ENCODE measurements around the gene WAPL. TPM values are rescaled to one million over a fixed set of nuclear protein-coding genes. Genes with fewer than 3 reads are reported as not detected.

WAPL gene
- total RNA-seq, 1 experiment from 2014 or later = 45.2 TPM

DNA sequence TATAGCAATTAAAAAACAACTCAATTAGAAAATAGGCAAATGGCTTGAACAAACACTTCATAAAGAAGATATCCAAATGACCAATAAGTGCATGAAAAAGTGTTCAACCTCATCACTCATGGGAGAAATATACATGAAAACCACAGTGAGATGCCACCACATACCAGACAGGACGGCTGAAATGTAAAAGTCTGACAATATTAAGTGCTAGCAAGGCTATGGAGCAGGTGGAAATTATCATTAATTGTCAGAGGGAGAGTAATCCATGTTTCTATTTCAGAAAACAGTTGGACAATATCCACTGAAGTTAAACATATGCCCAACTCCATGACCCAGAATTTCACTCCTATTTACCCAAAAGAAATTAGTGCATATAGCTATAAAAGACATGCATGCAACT, 112.4 kb downstream of the WAPL start:
- no peak for TF ChIP-seq CTCF (IDR thresholded peaks at IDR 0.05; ENCODE audit: unreplicated experiment)
- H3K9me3 Mint-ChIP-seq (ENCODE audit: unreplicated experiment) = no peaks in the 10 kb centered on the region
- no peak for DNase-seq (ENCODE audit: unreplicated experiment)
- no peak overlapping the region for H3K27ac Mint-ChIP-seq (ENCODE audit: low read depth, unreplicated experiment)
- H3K4me1 Mint-ChIP-seq (ENCODE audit: insufficient read depth, unreplicated experiment) = no peaks in the 10 kb centered on the region
- no peak overlapping the region for H3K4me3 Mint-ChIP-seq (ENCODE audit: unreplicated experiment)
- no peaks in the 10 kb centered on the region for H3K27me3 Mint-ChIP-seq (ENCODE audit: insufficient read depth, unreplicated experiment)
- no TSS peak for BruUV-seq (replicated peaks)
- POLR2A ChIA-PET = interaction anchor here (0.9 kb wide), 1 partner anchor 8 kb away, joined by 3 read pairs; no protein-coding TSS in a partner anchor
- CTCF ChIA-PET = interaction anchor here (1.7 kb wide), 1 partner anchor 9 kb away, joined by 4 read pairs; no protein-coding TSS in a partner anchor
- intact Hi-C loops (cut with micrococcal nuclease) = no loop called here
- H3K36me3 Mint-ChIP-seq (ENCODE audit: insufficient read depth, unreplicated experiment) = no peaks in the 10 kb centered on the region

- ChIA-PET POLR2A (no interaction called here), CTCF (no interaction called here)
- Mint-ChIP-seq H3K27ac (ENCODE audit: low read depth, unreplicated experiment) (no peak overlapping the region), H3K36me3 (ENCODE audit: insufficient read depth, unreplicated experiment) (no peaks in the 10 kb centered on the region), H3K4me1 (ENCODE audit: insufficient read depth, unreplicated experiment) (peaks cover 16% of the 10 kb centered on the region), H3K27me3 (ENCODE audit: insufficient read depth, unreplicated experiment) (peaks cover 15% of the 10 kb centered on the region), H3K4me3 (ENCODE audit: unreplicated experiment) (no peak overlapping the region), H3K9me3 (ENCODE audit: unreplicated experiment) (no peaks in the 10 kb centered on the region)
- BruUV-seq (replicated peaks) = no TSS peak
- no peak for DNase-seq (ENCODE audit: unreplicated experiment)
- no peak for TF ChIP-seq CTCF (IDR thresholded peaks at IDR 0.05; ENCODE audit: unreplicated experiment)
- intact Hi-C loops (cut with micrococcal nuclease) = loop anchor here (5.0 kb wide), 1 partner anchor 119 kb away; the partner anchor contains the start of gene WAPL
Observed at GRCh38 chr10:86403183-86403797, 118.3 kb downstream of the WAPL start.

DNA sequence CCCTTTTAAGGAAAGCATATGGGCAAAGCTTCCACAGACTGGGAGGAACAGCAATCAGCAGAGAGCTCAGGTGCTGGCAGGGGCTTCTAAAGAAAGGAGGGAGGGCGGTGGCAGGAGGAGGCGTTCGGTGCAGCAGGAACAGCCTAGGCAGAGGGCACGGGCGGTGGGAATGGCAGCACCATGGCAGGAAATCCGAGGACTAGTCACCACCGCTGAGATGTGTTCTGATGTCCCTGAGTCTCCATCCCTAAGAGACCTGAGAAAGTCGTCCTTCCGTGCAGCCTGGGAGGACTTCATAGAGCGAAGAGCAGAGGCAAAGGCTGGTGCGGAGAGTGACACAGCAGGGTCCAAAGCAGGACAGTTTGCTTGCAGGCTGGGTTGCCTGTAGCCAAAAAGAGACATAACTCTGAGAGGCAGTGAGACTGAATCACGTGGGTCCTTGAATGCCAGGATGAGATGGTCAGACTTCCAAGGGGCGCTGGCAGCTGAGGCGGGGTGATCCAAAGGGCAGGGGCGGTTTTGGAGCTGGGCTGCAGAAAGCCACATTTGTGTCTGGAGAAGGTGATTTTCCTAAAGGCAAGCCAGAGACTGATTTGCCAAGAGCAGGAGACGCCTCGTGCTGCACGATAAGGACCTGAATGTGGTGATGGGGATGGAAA, 119.2 kb downstream of the WAPL start:
- Mint-ChIP-seq H3K4me3 (ENCODE audit: unreplicated experiment) (no peak overlapping the region), H3K27me3 (ENCODE audit: insufficient read depth, unreplicated experiment) (peaks cover 15% of the 10 kb centered on the region), H3K27ac (ENCODE audit: low read depth, unreplicated experiment) (no peak overlapping the region), H3K4me1 (ENCODE audit: insufficient read depth, unreplicated experiment) (peaks cover 16% of the 10 kb centered on the region), H3K9me3 (ENCODE audit: unreplicated experiment) (no peaks in the 10 kb centered on the region), H3K36me3 (ENCODE audit: insufficient read depth, unreplicated experiment) (no peaks in the 10 kb centered on the region)
- TF ChIP-seq CTCF (IDR thresholded peaks at IDR 0.05; ENCODE audit: unreplicated experiment) = no peak
- ChIA-PET POLR2A (interaction anchor here (0.6 to 2.8 kb wide), 4 partner anchors 37 to 240 kb away, joined by 3 to 24 read pairs (median 4); partner anchors contain the start of gene WAPL), CTCF (interaction anchor here (0.7 to 1.1 kb wide), 2 partner anchors 181 to 483 kb away, joined by 4 read pairs; no protein-coding TSS in a partner anchor)
- no TSS peak for BruUV-seq (replicated peaks)
- intact Hi-C loops (cut with micrococcal nuclease) = loop anchor here (5.0 kb wide), 1 partner anchor 120 kb away; the partner anchor contains the start of gene WAPL
- no peak for DNase-seq (ENCODE audit: unreplicated experiment)

- Mint-ChIP-seq H3K36me3 (ENCODE audit: insufficient read depth, unreplicated experiment) (no peaks in the 10 kb centered on the region), H3K27ac (ENCODE audit: low read depth, unreplicated experiment) (no peak overlapping the region), H3K27me3 (ENCODE audit: insufficient read depth, unreplicated experiment) (peaks cover 15% of the 10 kb centered on the region), H3K4me1 (ENCODE audit: insufficient read depth, unreplicated experiment) (peaks cover 16% of the 10 kb centered on the region), H3K4me3 (ENCODE audit: unreplicated experiment) (peak overlapping the region; percentile 74), H3K9me3 (ENCODE audit: unreplicated experiment) (no peaks in the 10 kb centered on the region)
- no peak for TF ChIP-seq CTCF (IDR thresholded peaks at IDR 0.05; ENCODE audit: unreplicated experiment)
- ChIA-PET CTCF (interaction anchor here (0.6 to 1.1 kb wide), 6 partner anchors 18 to 482 kb away, joined by 3 to 11 read pairs (median 4); no protein-coding TSS in a partner anchor), POLR2A (interaction anchor here (0.6 to 2.8 kb wide), 7 partner anchors 8 to 240 kb away, joined by 3 to 24 read pairs (median 4); partner anchors contain the start of gene WAPL)
- intact Hi-C loops (cut with micrococcal nuclease) = loop anchor here (5.0 kb wide), 1 partner anchor 121 kb away; the partner anchor contains the start of gene WAPL
- no peak for DNase-seq (ENCODE audit: unreplicated experiment)
- BruUV-seq (replicated peaks) = no TSS peak
Observed at GRCh38 chr10:86401588-86402282, 119.9 kb downstream of the WAPL start.
